NOMO-1 treated with DMSO at 0.1 percent for 48 hours (cell line): ENCODE data around the gene DRC3.

Experiments used
- DNase-seq: peaks from one replicate; lab custom pipeline; 2025; ENCODE audit not compliant: unreplicated experiment; lab: John Stamatoyannopoulos, UW

The DRC3 gene

GRCh38 chr17:17965152-17965721 is 7.4 kb upstream of the DRC3 start:
- DNase-seq = no peak

GRCh38 chr17:17966399-17966798 is 6.3 kb upstream of the DRC3 start:
- DNase-seq = no peak

GRCh38 chr17:17970699-17971430 is 1.8 kb upstream of the DRC3 start:
- no peak for DNase-seq

- DNase-seq = no peak
These were observed 1.1 kb upstream of the DRC3 start for GRCh38 chr17:17971431-17972125.

- DNase-seq = no peak
These were observed 241 bp downstream of the DRC3 start for GRCh38 chr17:17972952-17973254.

- peak; percentile 74 for DNase-seq
These were observed 2.8 kb downstream of the DRC3 start for GRCh38 chr17:17975436-17975835.

GRCh38 chr17:17976931-17977570 is 4.4 kb downstream of the DRC3 start:
- no peak for DNase-seq

- peak; percentile 74 for DNase-seq
These were observed 6.1 kb downstream of the DRC3 start for GRCh38 chr17:17978481-17979424.

- DNase-seq = no peak
These were observed 7.1 kb downstream of the DRC3 start for GRCh38 chr17:17979778-17980177.

GRCh38 chr17:17981330-17981729 is 8.7 kb downstream of the DRC3 start:
- no peak for DNase-seq

- no peak for DNase-seq
These were observed 10.1 kb downstream of the DRC3 start for GRCh38 chr17:17982801-17983200.

GRCh38 chr17:17983376-17983775 is 10.7 kb downstream of the DRC3 start:
- DNase-seq = no peak

- DNase-seq = no peak
These were observed 11.1 kb downstream of the DRC3 start for GRCh38 chr17:17983776-17984175.

- DNase-seq = no peak
These were observed 12.5 kb downstream of the DRC3 start for GRCh38 chr17:17985153-17985552.

GRCh38 chr17:17985555-17985954 is 12.9 kb downstream of the DRC3 start:
- DNase-seq = no peak

GRCh38 chr17:17987187-17987896 is 14.7 kb downstream of the DRC3 start:
- DNase-seq = no peak

- no peak for DNase-seq
These were observed 15.2 kb downstream of the DRC3 start for GRCh38 chr17:17987901-17988300.

- no peak for DNase-seq
These were observed 15.8 kb downstream of the DRC3 start for GRCh38 chr17:17988427-17988945.

GRCh38 chr17:17989081-17989480 is 16.4 kb downstream of the DRC3 start:
- no peak for DNase-seq

GRCh38 chr17:17989618-17990017 is 17.0 kb downstream of the DRC3 start:
- no peak for DNase-seq
